Heart left ventricle (tissue), 16 donors: ENCODE measurements around the gene JPH4. TPM values are rescaled to one million over a fixed set of nuclear protein-coding genes. Genes with fewer than 3 reads are reported as not detected.

Source experiments
- ATAC-seq, 4 donors: fragments of 200-7000 bp; cut with Tn5 transposase; one replicate each; pipeline ENCODE4 v1.9.1; 2020 to 2022; ENCODE audit warnings: moderate library complexity in 4 of 4, mild to moderate bottlenecking in 3 of 4, moderate number of reproducible peaks in 1 of 4
- DNase-seq, 5 donors: peaks; one replicate each; pipeline ENCODE4 v3.0.0-alpha.2; 2020
- H3K27ac ChIP-seq, 12 donors: fragments of 200-600 bp; sonication (generic) in 4 of 12; one replicate each; pipeline versions ENCODE4 v1.5.0 to v1.8.0; 2016 to 2022; ENCODE audit warnings: mild to moderate bottlenecking in 2 of 12
- H3K27me3 ChIP-seq, 9 donors: fragments of 200-600 bp; sonication (generic) in 2 of 9; one replicate each; pipeline versions ENCODE4 v1.5.1 to v1.8.0; 2016 to 2022; ENCODE audit warnings: mild to moderate bottlenecking in 3 of 9
- H3K36me3 ChIP-seq, 9 donors: fragments of 200-600 bp; sonication (generic) in 2 of 9; one replicate each; pipeline versions ENCODE4 v1.5.0 to v1.8.0; 2018 to 2022; ENCODE audit warnings: mild to moderate bottlenecking in 2 of 9
- H3K4me1 ChIP-seq, 12 donors: fragments of 200-600 bp; sonication (generic) in 4 of 12; one replicate each; pipeline versions ENCODE4 v1.5.0 to v1.8.0; 2016 to 2022; ENCODE audit warnings: mild to moderate bottlenecking in 3 of 12
- H3K4me3 ChIP-seq, 12 donors: fragments of 200-600 bp; sonication (generic) in 4 of 12; one replicate each; pipeline versions ENCODE4 v1.5.0 to v1.8.0; 2017 to 2022; ENCODE audit warnings: mild to moderate bottlenecking in 9 of 12, moderate library complexity in 4 of 12
- H3K9me3 ChIP-seq, 12 donors: fragments of 200-600 bp; sonication (generic) in 4 of 12; one replicate each; pipeline versions ENCODE4 v1.5.0 to v1.8.0; 2016 to 2022; ENCODE audit warnings: mild to moderate bottlenecking in 1 of 12
- CTCF ChIP-seq, 12 donors: fragments of 200-600 bp; sonication (generic) in 4 of 12; IDR thresholded peaks; one replicate each; pipeline versions ENCODE4 v1.5.0 to v1.8.0; 2018 to 2022; ENCODE audit warnings: antibody characterized with exemption in 12 of 12, mild to moderate bottlenecking in 5 of 12
- POLR2A ChIP-seq, 2 donors: fragments of 450-650 bp; IDR thresholded peaks; one replicate each; pipeline ENCODE4 v1.6.1; 2017; ENCODE audit warnings: antibody characterized with exemption in 2 of 2, mild to moderate bottlenecking in 2 of 2, moderate library complexity in 2 of 2
- WGBS, 4 donors: extraction: QIAGEN DNeasy Blood & Tissue Kit in 2 of 4; methylation state at CpG; one replicate each; pipeline versions ENCODE4 v1.1.5 to v1.1.7; 2013 to 2018; 5-methylcytosine and 5-hydroxymethylcytosine counted together
- intact Hi-C, 10 donors: fragments of 100-400 bp; cut with DNase I; formaldehyde crosslinking; loops; one replicate each; pipeline versions ENCODE4 v1.11.1 to v1.14.2; 2022
- polyA plus RNA-seq, 2 donors: library from polyadenylated mRNA; stranded (reverse); fragments of 200-250 nt; gene quantifications; one replicate each; pipeline ENCODE4 v1.2.3, GENCODE V29; 2013
- total RNA-seq, 9 donors: library from RNA; depleted of rRNA in 2 of 9; stranded (reverse); fragments of >200 nt in 2 of 9; fragmentation: NEBNext Ultra II Directional in 3 of 9; extraction: Animal tissue kit (Norgen Biotek cat#: 25700) in 3 of 9; gene quantifications; one replicate each; pipeline versions ENCODE4 v1.1.0 to v1.2.4, GENCODE V29; 2016 to 2023
- donor health status: ischemic (EF 13 %, LVEDD 7.1; RV severe dilation, severe dysfunction).
- donor health status: healthy with polysubstance abuse.
- donor health status: DM: no; HTN: yes; CAD: no.
- donor health status: DM: no; HTN: no; CAD: no.
- donor health status: ischemic (EF 25% LVEDD 6.9; RV normal size, moderate dysfunction).
- donor health status: ischemic (EF 25% LVEDD 5.7; RV mildly dilated, moderate dysfunction).
- donor health status: healthy.
- donor health status: DM: yes; HTN: yes; CAD: no.
- donor health status: ischemic (EF 35%, LVEDD 5.7; RV mildly dilated, moderate dysfunction).
- donor health status: nonischemic (EF 11% LVEDD 7.7; RV severe dilation, severe dysfunction).
- donor health status: DM: yes; HTN: yes; CAD: no.
- donor health status: PGD.
- donor health status: ischemic (EF 29% LVEDD 5.4; RV normal size, mild dysfunction).
- donor health status: nonischemic (EF 23%, LVEDD 6.1; RV moderate dilation, normal function).

JPH4 gene
- total and polyA plus RNA-seq, 11 donors: 0.10 to 0.59 (median 0.24) TPM; not detected in 1

GRCh38 chr14:23532658-23533057 lies 45.9 kb downstream of the JPH4 start:
- H3K4me1 ChIP-seq: peaks cover 0 to 5% (median 0%) of the 10 kb centered on the region in 12 donors
- ATAC-seq (no peak), DNase-seq (no peak)
- TF ChIP-seq CTCF (IDR thresholded peaks at IDR 0.05) (no peak), POLR2A (IDR thresholded peaks at IDR 0.05) (no peak)
- 95 to 96% (median 95%) methylated on average over 6 to 7 of the region's 7 CpGs for WGBS, 4 donors
- H3K27ac ChIP-seq: no peak overlapping the region
- H3K27me3 ChIP-seq: no peaks in the 10 kb centered on the region
- H3K9me3 ChIP-seq: no peaks in the 10 kb centered on the region
- intact Hi-C loops: loop anchor here in 1 of 10 donors (10.0 kb wide), 1 partner anchor 48 kb away; no protein-coding TSS in a partner anchor
- no peaks in the 10 kb centered on the region for H3K36me3 ChIP-seq
- no peak overlapping the region for H3K4me3 ChIP-seq

DNA sequence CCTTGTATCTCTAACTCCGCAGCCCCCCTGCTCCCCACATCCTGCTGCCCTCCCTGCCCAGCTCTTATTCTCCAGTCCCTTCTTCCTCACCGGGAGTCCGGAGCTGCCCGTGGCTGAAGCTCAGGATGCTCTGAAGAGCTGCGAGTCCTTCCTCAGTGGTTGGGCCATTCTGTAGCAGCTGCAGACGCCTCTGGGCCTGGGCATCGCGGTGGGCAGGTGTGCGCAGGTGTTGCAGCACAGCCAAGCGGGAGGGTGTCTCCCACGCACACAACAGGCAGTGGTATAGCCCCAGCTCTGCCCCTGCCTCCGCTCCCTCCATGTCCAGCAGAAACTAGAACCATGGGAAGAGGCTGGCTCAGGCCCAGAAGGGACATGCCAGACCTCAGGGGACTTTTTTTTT lies 47.2 kb downstream of the JPH4 start:
- intact Hi-C loops: loop anchor here in 1 of 10 donors (10.0 kb wide), 1 partner anchor 47 kb away; no protein-coding TSS in a partner anchor
- peaks cover 0 to 5% (median 0%) of the 10 kb centered on the region in 12 donors for H3K4me1 ChIP-seq
- no peak overlapping the region for H3K27ac ChIP-seq
- no peaks in the 10 kb centered on the region for H3K9me3 ChIP-seq
- WGBS, 4 donors: 89 to 93% (median 91%) methylated on average over 12 of the region's 12 CpGs
- H3K27me3 ChIP-seq: no peaks in the 10 kb centered on the region
- no peak for DNase-seq
- TF ChIP-seq POLR2A (IDR thresholded peaks at IDR 0.05) (no peak), CTCF (IDR thresholded peaks at IDR 0.05) (no peak)
- no peak for ATAC-seq
- no peak overlapping the region for H3K4me3 ChIP-seq
- H3K36me3 ChIP-seq: no peaks in the 10 kb centered on the region

- peak in 1 of 4 donors; percentile 39 for ATAC-seq
- TF ChIP-seq POLR2A (IDR thresholded peaks at IDR 0.05): no peak
- TF ChIP-seq CTCF (IDR thresholded peaks at IDR 0.05): no peak
- H3K4me3 ChIP-seq: no peak overlapping the region
These were observed 48.1 kb downstream of the JPH4 start for GRCh38 chr14:23530375-23531055.

GRCh38 chr14:23529016-23529415 lies 49.6 kb downstream of the JPH4 start:
- DNase-seq (no peak), ATAC-seq (no peak)
- Histone ChIP-seq H3K27me3 (no peaks in the 10 kb centered on the region), H3K27ac (no peak overlapping the region), H3K4me3 (no peak overlapping the region), H3K36me3 (no peaks in the 10 kb centered on the region), H3K9me3 (no peaks in the 10 kb centered on the region), H3K4me1 (peaks cover 0 to 5% (median 0%) of the 10 kb centered on the region in 12 donors)
- intact Hi-C loops: loop anchor here in 1 of 10 donors (5.0 kb wide), 1 partner anchor 37 kb away; no protein-coding TSS in a partner anchor
- TF ChIP-seq CTCF (IDR thresholded peaks at IDR 0.05) (no peak), POLR2A (IDR thresholded peaks at IDR 0.05) (no peak)
- WGBS, 4 donors: 71 to 87% (median 85%) methylated on average over 3 of the region's 3 CpGs

More at GRCh38 chr14:23530375-23531055, 48.1 kb downstream of the JPH4 start:
- 73 to 77% (median 75%) methylated on average over 10 of the region's 10 CpGs for WGBS, 4 donors
- no peaks in the 10 kb centered on the region for H3K27me3 ChIP-seq
- H3K36me3 ChIP-seq: no peaks in the 10 kb centered on the region
- peaks cover 0 to 5% (median 0%) of the 10 kb centered on the region in 12 donors for H3K4me1 ChIP-seq
- no peaks in the 10 kb centered on the region for H3K9me3 ChIP-seq
- peak overlapping the region in 1 of 12 donors; percentile 24 for H3K27ac ChIP-seq
- DNase-seq: no peak
- intact Hi-C loops: loop anchor here in 1 of 10 donors (10.0 kb wide), 1 partner anchor 46 kb away; no protein-coding TSS in a partner anchor
